H1 (cell line): ENCODE results near the gene PHYHD1. TPM values are rescaled to one million over a fixed set of nuclear protein-coding genes. Genes with fewer than 3 reads are reported as not detected.

Experiments used
- CTCF ChIA-PET: fragments of 300-600 bp; sonication (Branson Sonifier 250); formaldehyde crosslinking; loops from one replicate; lab custom pipeline; 2021; ENCODE audit not compliant: partially characterized antibody; lab: Charles Lee
- POLR2A ChIA-PET: fragments of 300-600 bp; sonication (Branson Sonifier 250); formaldehyde crosslinking; loops from one replicate; lab custom pipeline; 2021; ENCODE audit warnings: inconsistent platforms; ENCODE audit not compliant: partially characterized antibody; lab: Charles Lee
- DNase-seq, 2 experiments: peaks; one replicate each; pipeline versions ENCODE4 v3.0.0 to v3.0.0-alpha.2; 2010 to 2022; ENCODE audit warnings: low spot score in 2 of 2, low read depth in 1 of 2, mixed read lengths in 1 of 2
- FAIRE-seq: peaks from 2 replicates; lab custom pipeline; 2011; peaks lifted over from hg19 to GRCh38; lab: Jason Lieb, UNC
- H2AFZ ChIP-seq: 2 replicates; pipeline ENCODE4 v1.8.1; 2012; ENCODE audit warnings: low read length, inconsistent platforms
- H2AK5ac ChIP-seq: 2 replicates; pipeline ENCODE4 v1.6.1; 2013; ENCODE audit warnings: low read depth, low read length
- H2BK120ac ChIP-seq: replicated peaks from 2 replicates; pipeline ENCODE3; 2013; ENCODE audit warnings: low read depth, low read length, inconsistent platforms
- H2BK12ac ChIP-seq: 2 replicates; pipeline ENCODE4 v1.6.1; 2013; ENCODE audit warnings: low read depth, low read length
- H2BK15ac ChIP-seq: 2 replicates; pipeline ENCODE4 v1.6.1; 2013; ENCODE audit warnings: low read length
- H2BK20ac ChIP-seq: 2 replicates; pipeline ENCODE4 v1.6.1; 2013; ENCODE audit warnings: low read length
- H2BK5ac ChIP-seq: 2 replicates; pipeline ENCODE4 v1.6.1; 2013; ENCODE audit warnings: low read depth, low read length
- H3K14ac ChIP-seq: 2 replicates; pipeline ENCODE4 v1.6.1; 2013; ENCODE audit warnings: inconsistent platforms; ENCODE audit not compliant: insufficient read length
- H3K18ac ChIP-seq: 2 replicates; pipeline ENCODE4 v1.6.1; 2013; ENCODE audit warnings: low read length; ENCODE audit errors: extremely low read depth
- H3K23ac ChIP-seq: 2 replicates; pipeline ENCODE4 v1.6.1; 2013; ENCODE audit warnings: inconsistent platforms; ENCODE audit not compliant: insufficient read length
- H3K23me2 ChIP-seq: 2 replicates; pipeline ENCODE4 v1.6.1; 2013; ENCODE audit warnings: low read depth, low read length
- H3K27ac ChIP-seq: 2 replicates; pipeline ENCODE4 v1.6.1; 2011; ENCODE audit warnings: low read depth, low read length, inconsistent platforms
- H3K27me3 ChIP-seq, 4 experiments: replicated peaks in 1 of 4; 1 replicate in 1 of 4; 2 replicates in 3 of 4; pipeline versions ENCODE4 v1.6.1 to v1.8.1; 2011 to 2013; ENCODE audit warnings: low read length in 3 of 4, mild to moderate bottlenecking in 3 of 4, inconsistent platforms in 2 of 4, mixed read lengths in 2 of 4, moderate library complexity in 1 of 4; ENCODE audit not compliant: control insufficient read depth in 3 of 4, insufficient read depth in 3 of 4; ENCODE audit errors: extremely low read depth in 1 of 4
- H3K36me3 ChIP-seq, 4 experiments: 2 replicates each; pipeline versions ENCODE4 v1.6.1 to v1.8.1; 2011 to 2013; ENCODE audit warnings: mild to moderate bottlenecking in 4 of 4, low read length in 3 of 4, moderate library complexity in 2 of 4, control low read depth in 1 of 4, inconsistent platforms in 1 of 4; ENCODE audit not compliant: insufficient read depth in 4 of 4, control insufficient read depth in 2 of 4
- H3K4ac ChIP-seq: replicated peaks from 2 replicates; pipeline ENCODE3; 2013; ENCODE audit warnings: low read length, low read depth, mixed read lengths, inconsistent platforms; ENCODE audit not compliant: insufficient read length
- H3K4me1 ChIP-seq, 4 experiments: replicated peaks in 1 of 4; 1 replicate in 1 of 4; 2 replicates in 3 of 4; pipeline versions ENCODE4 v1.6.1 to v1.8.1; 2011 to 2013; ENCODE audit warnings: low read length in 3 of 4, inconsistent platforms in 2 of 4, mixed read lengths in 1 of 4; ENCODE audit not compliant: insufficient read depth in 4 of 4, control insufficient read depth in 3 of 4
- H3K4me2 ChIP-seq, 2 experiments: 2 replicates each; pipeline versions ENCODE4 v1.6.1 to v1.8.1; 2011 to 2013; ENCODE audit warnings: low read depth in 2 of 2, low read length in 2 of 2, control low read depth in 1 of 2, inconsistent platforms in 1 of 2, mild to moderate bottlenecking in 1 of 2; ENCODE audit not compliant: insufficient read depth in 1 of 2
- H3K4me3 ChIP-seq, 4 experiments: fragments of 200-600, 300-600 bp in 1 of 4; sonication (generic), shearing (Covaris generic), sonication (Bioruptor Twin) in 1 of 4; 2 replicates each; pipeline versions ENCODE4 v1.5.1 to v1.8.1; 2011 to 2016; ENCODE audit warnings: low read length in 4 of 4, low read depth in 3 of 4, control low read depth in 2 of 4, inconsistent platforms in 2 of 4, mild to moderate bottlenecking in 2 of 4, mixed read lengths in 1 of 4, moderate library complexity in 1 of 4; ENCODE audit not compliant: insufficient read depth in 2 of 4; ENCODE audit errors: extremely low read depth in 1 of 4
- H3K56ac ChIP-seq: replicated peaks from 2 replicates; pipeline ENCODE3; 2013; ENCODE audit warnings: low read depth, mild to moderate bottlenecking, mixed read lengths, low read length, inconsistent platforms; ENCODE audit not compliant: insufficient read length
- H3K79me1 ChIP-seq: 2 replicates; pipeline ENCODE4 v1.6.1; 2013; ENCODE audit warnings: low read depth, low read length, control low read depth
- H3K79me2 ChIP-seq, 2 experiments: 2 replicates each; pipeline versions ENCODE4 v1.6.1 to v1.8.1; 2012 to 2013; ENCODE audit warnings: low read length in 2 of 2, mild to moderate bottlenecking in 2 of 2, inconsistent platforms in 1 of 2; ENCODE audit not compliant: insufficient read depth in 2 of 2, control insufficient read depth in 1 of 2
- H3K9ac ChIP-seq, 4 experiments: replicated peaks in 1 of 4; 1 replicate in 1 of 4; 2 replicates in 3 of 4; pipeline versions ENCODE4 v1.6.1 to v1.8.1; 2011 to 2013; ENCODE audit warnings: low read depth in 3 of 4, low read length in 3 of 4, control low read depth in 2 of 4, mild to moderate bottlenecking in 2 of 4, moderate library complexity in 2 of 4, inconsistent platforms in 1 of 4; ENCODE audit errors: extremely low read depth in 1 of 4
- H3K9me3 ChIP-seq, 2 experiments: 2 replicates each; pipeline versions ENCODE4 v1.6.1 to v1.8.1; 2012 to 2013; ENCODE audit warnings: mild to moderate bottlenecking in 2 of 2, moderate library complexity in 2 of 2, control low read depth in 1 of 2, inconsistent platforms in 1 of 2, low read depth in 1 of 2, low read length in 1 of 2, mixed read lengths in 1 of 2; ENCODE audit not compliant: insufficient read depth in 2 of 2
- H4K20me1 ChIP-seq, 2 experiments: replicated peaks in 1 of 2; 2 replicates each; pipeline versions ENCODE3 to v1.8.1; 2011 to 2013; ENCODE audit warnings: inconsistent platforms in 2 of 2, low read length in 2 of 2, mild to moderate bottlenecking in 1 of 2; ENCODE audit not compliant: insufficient read depth in 2 of 2, control insufficient read depth in 1 of 2
- H4K5ac ChIP-seq: 2 replicates; pipeline ENCODE4 v1.6.1; 2013; ENCODE audit warnings: low read length, low read depth, mixed read lengths, inconsistent platforms; ENCODE audit not compliant: insufficient read length
- H4K8ac ChIP-seq: 2 replicates; pipeline ENCODE4 v1.8.0; 2013; ENCODE audit warnings: mild to moderate bottlenecking, moderate library complexity, low read length, inconsistent platforms; ENCODE audit not compliant: insufficient read depth; ENCODE audit errors: extremely low read depth
- H4K91ac ChIP-seq: replicated peaks from 2 replicates; pipeline ENCODE3; 2013; ENCODE audit warnings: low read length, mixed read lengths, inconsistent platforms; ENCODE audit not compliant: insufficient read length
- CREB1 ChIP-seq: IDR thresholded peaks from 2 replicates; pipeline ENCODE4 v1.6.1; 2012; ENCODE audit warnings: inconsistent platforms
- EZH2 ChIP-seq: fragments of 200-600 bp; sonication (generic); IDR thresholded peaks from 2 replicates; pipeline ENCODE4 v1.7.1; 2012; ENCODE audit warnings: low read depth, mild to moderate bottlenecking, moderate library complexity, low read length, inconsistent platforms; ENCODE audit not compliant: severe bottlenecking
- MAFK ChIP-seq: IDR thresholded peaks from 2 replicates; pipeline ENCODE4 v1.6.1; 2012; ENCODE audit warnings: low read depth, mild to moderate bottlenecking, improper control_type of control experiment, low read length
- RXRA ChIP-seq: IDR thresholded peaks from 2 replicates; pipeline ENCODE4 v1.6.1; 2011; ENCODE audit warnings: low read depth, mild to moderate bottlenecking, low read length, moderate library complexity; ENCODE audit not compliant: insufficient read depth
- WGBS, 2 experiments: shearing (Covaris generic) in 1 of 2; methylation state at CpG; one replicate each; pipeline versions ENCODE4 v1.1.6 to v1.1.7; 2013 to 2015; ENCODE audit warnings: low lambda C conversion rate in 2 of 2, mixed read lengths in 2 of 2, inconsistent platforms in 1 of 2, low coverage in 1 of 2, missing lambda C conversion rate in 1 of 2; ENCODE audit not compliant: insufficient replicate concordance in 2 of 2, insufficient coverage in 1 of 2, insufficient read length in 1 of 2; ENCODE audit errors: extremely low coverage in 1 of 2, missing lambda C conversion rate in 1 of 2; 5-methylcytosine and 5-hydroxymethylcytosine counted together
- polyA plus RNA-seq, 7 experiments: library from polyadenylated mRNA; depleted of rRNA in 3 of 7; stranded (reverse) in 5 of 7; unstranded in 2 of 7; fragments of >200 nt in 5 of 7; fragments of 200-250 nt in 2 of 7; gene quantifications; 1 replicate in 5 of 7; 2 replicates in 1 of 7; 4 replicates in 1 of 7; pipeline versions ENCODE4 v1.2.1 to v1.2.3, GENCODE V29; 2011 to 2013; ENCODE audit warnings: missing spikeins in 2 of 7, mixed read lengths in 2 of 7
- total RNA-seq: library from RNA; stranded (reverse); fragmentation: NEBNext Ultra II Directional; extraction: Animal tissue kit (Norgen Biotek cat#: 25700); gene quantifications from 2 replicates; pipeline ENCODE4 v1.2.1, GENCODE V29; 2021
- TF ChIP-seq, protein P1 (sequence below): IDR thresholded peaks from 2 replicates; pipeline ENCODE4 v1.6.1; 2012; ENCODE audit warnings: inconsistent platforms

The PHYHD1 gene
- total and polyA plus RNA-seq, 2 of the 8 experiments (the other 6 are each of a cell fraction or from before 2014, with no cell fraction given) = 14.1 to 25.6 TPM

DNA sequence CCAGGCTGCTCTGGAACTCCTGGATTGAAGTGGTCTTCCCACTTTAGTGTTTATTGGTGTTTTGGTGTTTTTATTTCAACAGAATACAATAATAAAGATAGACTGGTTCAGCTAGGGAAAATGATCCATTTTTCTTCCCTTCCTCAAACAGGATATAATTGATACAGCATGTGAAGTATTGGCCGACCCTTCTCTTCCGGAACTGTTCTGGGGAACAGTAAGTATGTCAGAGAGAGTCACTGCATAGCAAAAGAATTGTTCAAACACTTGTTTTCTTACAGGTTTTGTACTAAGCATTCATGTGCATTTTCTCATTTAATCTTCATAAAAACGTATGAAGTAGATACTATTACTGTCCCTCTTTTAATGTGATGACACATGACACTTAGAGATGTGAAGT lies 58.3 kb downstream of the PHYHD1 start:
- Histone ChIP-seq H4K20me1 (no peaks in the 10 kb centered on the region), H3K14ac (no peak overlapping the region), H2AK5ac (no peak overlapping the region), H3K79me2 (no peaks in the 10 kb centered on the region), H2BK5ac (no peak overlapping the region), H3K4ac (no peak overlapping the region), H3K9me3 (no peaks in the 10 kb centered on the region), H4K91ac (no peak overlapping the region), H2BK15ac (no peak overlapping the region), H3K18ac (no peak overlapping the region), H4K5ac (no peak overlapping the region), H4K8ac (no peak overlapping the region), H3K4me1 (no peaks in the 10 kb centered on the region), H2BK12ac (no peak overlapping the region), H2BK120ac (no peak overlapping the region), H2AFZ (no peak overlapping the region), H3K36me3 (peaks cover 34 to 73% (median 54%) of the 10 kb centered on the region in 4 experiments), H3K23ac (no peak overlapping the region), H3K4me3 (no peak overlapping the region), H3K56ac (no peak overlapping the region), H3K27me3 (no peaks in the 10 kb centered on the region), H2BK20ac (no peak overlapping the region), H3K23me2 (no peaks in the 10 kb centered on the region), H3K79me1 (no peaks in the 10 kb centered on the region), H3K4me2 (no peak overlapping the region), H3K9ac (no peak overlapping the region), H3K27ac (no peak overlapping the region)
- CTCF ChIA-PET = no interaction called here
- DNase-seq (no peak), FAIRE-seq (no peak)
- 94% methylated on average over 3 of the region's 3 CpGs; no CpG with 5 or more reads in 1 of the 2 experiments for WGBS, 2 experiments
- no peak for TF ChIP-seq CREB1
- TF ChIP-seq RXRA = no peak
- TF ChIP-seq MAFK = no peak
- no peak for TF ChIP-seq EZH2
- TF ChIP-seq, protein P1, sequence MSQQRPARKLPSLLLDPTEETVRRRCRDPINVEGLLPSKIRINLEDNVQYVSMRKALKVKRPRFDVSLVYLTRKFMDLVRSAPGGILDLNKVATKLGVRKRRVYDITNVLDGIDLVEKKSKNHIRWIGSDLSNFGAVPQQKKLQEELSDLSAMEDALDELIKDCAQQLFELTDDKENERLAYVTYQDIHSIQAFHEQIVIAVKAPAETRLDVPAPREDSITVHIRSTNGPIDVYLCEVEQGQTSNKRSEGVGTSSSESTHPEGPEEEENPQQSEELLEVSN = no peak
- POLR2A ChIA-PET = no interaction called here
